Psoas muscle (tissue), 8 donors: ENCODE results near the gene LRP5. TPM values are rescaled to one million over a fixed set of nuclear protein-coding genes. Genes with fewer than 3 reads are reported as not detected.

Experiments
- ATAC-seq, 4 donors: fragments of 200-7000 bp; cut with Tn5 transposase; one replicate each; pipeline ENCODE4 v1.9.1; 2020; ENCODE audit warnings: moderate library complexity in 3 of 4, mild to moderate bottlenecking in 2 of 4
- DNase-seq, 2 donors: peaks; one replicate each; pipeline ENCODE4 v3.0.0-alpha.2; 2020
- H3K27ac ChIP-seq: fragments of 200-600 bp; one replicate; pipeline ENCODE4 v1.8.0; 2022
- H3K27me3 ChIP-seq, 3 donors: fragments of 200-600 bp in 1 of 3; one replicate each; pipeline versions ENCODE4 v1.6.1 to v1.8.0; 2013 to 2022; ENCODE audit warnings: low read length in 2 of 3, mild to moderate bottlenecking in 2 of 3, moderate library complexity in 1 of 3; ENCODE audit not compliant: insufficient read depth in 3 of 3
- H3K36me3 ChIP-seq, 2 donors: fragments of 200-600 bp in 1 of 2; one replicate each; pipeline versions ENCODE4 v1.6.1 to v1.8.0; 2013 to 2022; ENCODE audit warnings: low read depth in 1 of 2, mild to moderate bottlenecking in 1 of 2, moderate library complexity in 1 of 2; ENCODE audit not compliant: insufficient read depth in 1 of 2
- H3K4me1 ChIP-seq: fragments of 200-600 bp; one replicate; pipeline ENCODE4 v1.8.0; 2022
- H3K4me3 ChIP-seq: fragments of 200-600 bp; one replicate; pipeline ENCODE4 v1.8.0; 2022; ENCODE audit warnings: mild to moderate bottlenecking
- H3K9me3 ChIP-seq: fragments of 200-600 bp; one replicate; pipeline ENCODE4 v1.8.0; 2022
- CTCF ChIP-seq: fragments of 200-600 bp; IDR thresholded peaks from one replicate; pipeline ENCODE4 v1.8.0; 2022; ENCODE audit warnings: antibody characterized with exemption
- WGBS, 3 donors: extraction: QIAGEN DNeasy Blood & Tissue Kit; methylation state at CpG; one replicate each; pipeline versions ENCODE4 v1.1.6 to v1.1.7; 2013; 5-methylcytosine and 5-hydroxymethylcytosine counted together
- intact Hi-C, 2 donors: fragments of 100-400 bp; cut with DNase I; formaldehyde crosslinking; loops; one replicate each; pipeline versions ENCODE4 v1.11.0 to v1.14.2; 2022
- polyA plus RNA-seq, 3 donors: library from polyadenylated mRNA; stranded (reverse); fragments of 200-250 nt; gene quantifications; one replicate each; pipeline ENCODE4 v1.2.3, GENCODE V29; 2013
- total RNA-seq, 4 donors: library from RNA; stranded (reverse); fragmentation: NEBNext Ultra II Directional in 2 of 4; extraction: Animal tissue kit (Norgen Biotek cat#: 25700) in 2 of 4; gene quantifications; one replicate each; pipeline versions ENCODE4 v1.2.1 to v1.2.4, GENCODE V29; 2021 to 2023
- donor health status: healthy with polysubstance abuse.
- donor health status: DM: no; HTN: no; CAD: no; lungs with moderate emphysema.
- donor health status: Bipolar disorder and iron deficiency.
- donor health status: healthy.
- donor health status: DM: yes; HTN: yes; CAD: no.
- donor health status: DM: no; HTN: no; CAD: no.
- donor health status: DM: no; HTN: no; CAD: no.
- donor health status: DM: yes; HTN: yes; CAD: no.

LRP5 gene
- total and polyA plus RNA-seq, 7 donors, result 5.3 to 19.2 (median 16.7) TPM

GRCh38 chr11:68322052-68322430 lies 9.7 kb downstream of the LRP5 start:
- no peak for TF ChIP-seq CTCF
- H3K27me3 ChIP-seq, result no peaks in the 10 kb centered on the region
- no peak for DNase-seq
- H3K4me1 ChIP-seq, result peaks cover 27% of the 10 kb centered on the region
- peak; percentile 22 to 43 (median 31) for ATAC-seq
- no peak overlapping the region for H3K27ac ChIP-seq
- WGBS, 3 donors, result 50 to 78% (median 55%) methylated on average over 9 of the region's 9 CpGs
- no peaks in the 10 kb centered on the region for H3K36me3 ChIP-seq
- no peak overlapping the region for H3K4me3 ChIP-seq
- no peaks in the 10 kb centered on the region for H3K9me3 ChIP-seq
- intact Hi-C loops, result no loop called here

DNA sequence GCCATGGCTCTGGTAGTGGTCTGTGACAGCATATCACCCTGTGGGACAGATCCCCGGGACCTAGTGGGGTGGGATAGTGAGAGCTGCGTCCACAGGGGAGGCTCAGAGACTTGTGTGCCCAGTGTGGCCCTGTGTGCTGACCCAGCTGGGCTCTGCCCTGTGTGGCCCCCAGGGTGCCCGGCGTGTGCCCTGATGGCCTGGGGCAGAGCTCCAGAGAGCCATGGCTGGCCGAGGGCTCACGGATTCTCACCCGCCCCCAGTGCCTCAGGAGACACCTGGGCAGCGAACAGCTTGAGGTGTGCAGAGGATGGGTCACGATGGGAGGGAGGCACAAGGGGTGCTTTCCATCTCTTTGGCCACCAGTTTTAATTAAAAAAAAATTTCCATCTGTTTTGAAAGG lies 11.8 kb downstream of the LRP5 start:
- peaks cover 34% of the 10 kb centered on the region for H3K4me1 ChIP-seq
- TF ChIP-seq CTCF, result no peak
- H3K9me3 ChIP-seq, result no peaks in the 10 kb centered on the region
- WGBS, 3 donors, result 80 to 82% (median 82%) methylated on average over 8 to 9 of the region's 9 CpGs
- H3K27ac ChIP-seq, result no peak overlapping the region
- H3K27me3 ChIP-seq, result no peaks in the 10 kb centered on the region
- no peak for ATAC-seq
- no peaks in the 10 kb centered on the region for H3K36me3 ChIP-seq
- intact Hi-C loops, result no loop called here
- DNase-seq, result no peak
- no peak overlapping the region for H3K4me3 ChIP-seq

DNA sequence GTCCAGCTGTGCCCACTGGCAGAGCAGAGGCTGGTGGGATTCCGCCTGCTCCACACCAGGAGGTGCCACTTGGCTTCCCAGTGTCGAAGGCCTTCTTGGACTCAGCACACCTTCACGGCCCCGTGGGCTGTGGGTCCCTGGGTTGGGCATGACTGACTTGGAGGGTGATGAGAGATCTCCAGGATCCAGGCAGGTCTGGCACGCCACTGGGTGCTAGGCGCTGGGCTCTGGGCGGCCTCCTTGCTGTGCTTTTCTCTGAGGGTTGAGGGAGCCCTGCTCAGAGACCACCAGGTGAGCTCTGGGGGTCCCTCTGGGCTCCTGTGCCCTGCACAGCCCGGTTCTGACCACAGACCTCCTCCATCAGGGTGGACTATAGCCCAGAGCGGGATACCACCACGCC lies 12.3 kb downstream of the LRP5 start:
- no peak for TF ChIP-seq CTCF
- WGBS, 3 donors, result 81 to 88% (median 84%) methylated on average over 10 of the region's 10 CpGs
- H3K36me3 ChIP-seq, result no peaks in the 10 kb centered on the region
- H3K27ac ChIP-seq, result no peak overlapping the region
- H3K27me3 ChIP-seq, result no peaks in the 10 kb centered on the region
- H3K4me3 ChIP-seq, result no peak overlapping the region
- no peak for ATAC-seq
- peaks cover 38% of the 10 kb centered on the region for H3K4me1 ChIP-seq
- intact Hi-C loops, result no loop called here
- H3K9me3 ChIP-seq, result no peaks in the 10 kb centered on the region
- no peak for DNase-seq

DNA sequence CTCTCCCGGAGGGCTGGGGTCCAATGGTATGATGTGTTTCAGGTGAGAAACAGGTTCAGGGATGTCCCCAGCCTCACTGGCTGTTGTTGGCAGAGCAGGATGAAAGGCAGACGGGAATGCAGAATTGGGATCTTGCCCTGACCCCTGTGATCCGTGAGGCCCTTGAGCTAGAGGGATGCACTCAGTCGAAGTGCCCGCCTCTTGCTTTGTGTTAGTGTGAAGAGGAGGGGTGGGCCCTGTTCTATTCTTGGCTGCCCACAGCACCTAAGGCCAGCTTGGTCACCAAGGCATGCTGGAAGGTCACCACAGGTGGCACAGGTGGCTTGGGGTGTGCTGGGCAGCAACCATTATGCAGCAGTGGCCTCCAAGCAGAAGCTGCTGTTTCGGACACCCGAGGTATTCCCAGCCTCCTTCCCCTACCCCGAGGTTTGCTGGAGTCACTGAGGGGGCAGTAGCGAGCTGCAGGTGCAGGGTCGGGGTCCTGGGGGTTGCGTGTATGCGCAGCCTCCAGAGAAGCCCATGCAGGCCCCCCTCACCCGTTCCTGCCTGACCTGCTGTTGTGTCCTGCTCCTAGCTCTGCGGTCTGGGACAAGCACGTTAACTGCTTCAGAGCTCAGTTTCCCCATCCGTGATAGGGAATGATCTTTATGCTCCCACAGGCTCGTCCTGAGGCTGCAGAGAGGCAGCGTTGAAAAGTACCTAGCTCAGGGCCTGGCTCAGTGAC lies 13.0 kb downstream of the LRP5 start:
- Histone ChIP-seq H3K27me3 (no peaks in the 10 kb centered on the region), H3K36me3 (no peaks in the 10 kb centered on the region), H3K27ac (no peak overlapping the region), H3K4me3 (no peak overlapping the region), H3K9me3 (no peaks in the 10 kb centered on the region), H3K4me1 (peaks cover 45% of the 10 kb centered on the region)
- TF ChIP-seq CTCF, result no peak
- intact Hi-C loops, result no loop called here
- DNase-seq (no peak), ATAC-seq (no peak)
- 73 to 80% (median 74%) methylated on average over 18 of the region's 18 CpGs for WGBS, 3 donors

- no peaks in the 10 kb centered on the region for H3K27me3 ChIP-seq
- peaks cover 49% of the 10 kb centered on the region for H3K4me1 ChIP-seq
- DNase-seq (no peak), ATAC-seq (no peak)
- 67 to 75% (median 74%) methylated on average over 13 of the region's 13 CpGs for WGBS, 3 donors
- TF ChIP-seq CTCF, result no peak
- H3K9me3 ChIP-seq, result no peaks in the 10 kb centered on the region
- H3K27ac ChIP-seq, result no peak overlapping the region
- H3K36me3 ChIP-seq, result no peaks in the 10 kb centered on the region
- no peak overlapping the region for H3K4me3 ChIP-seq
- intact Hi-C loops, result no loop called here
Measured at GRCh38 chr11:68325907-68326220, 13.5 kb downstream of the LRP5 start.
